Muscle layer of duodenum (tissue), 2 donors: ENCODE results near the gene SORCS2.

ENCODE experiments used
- H3K27ac ChIP-seq: one replicate; pipeline ENCODE4 v1.7.0; 2013; ENCODE audit warnings: mild to moderate bottlenecking, low read length
- H3K27me3 ChIP-seq: one replicate; pipeline ENCODE4 v1.7.0; 2013; ENCODE audit warnings: low read depth, mild to moderate bottlenecking, control low read depth, low read length
- H3K36me3 ChIP-seq, 2 donors: one replicate each; pipeline ENCODE4 v1.7.0; 2013; ENCODE audit warnings: low read length in 2 of 2, control low read depth in 1 of 2, mild to moderate bottlenecking in 1 of 2; ENCODE audit not compliant: insufficient read depth in 2 of 2, control insufficient read depth in 1 of 2
- H3K4me1 ChIP-seq, 2 donors: one replicate each; pipeline ENCODE4 v1.7.0; 2013; ENCODE audit warnings: low read length in 2 of 2, mild to moderate bottlenecking in 2 of 2, control low read depth in 1 of 2, moderate library complexity in 1 of 2; ENCODE audit not compliant: insufficient read depth in 2 of 2, control insufficient read depth in 1 of 2
- H3K4me3 ChIP-seq, 2 donors: one replicate each; pipeline ENCODE4 v1.7.0; 2013; ENCODE audit warnings: low read length in 2 of 2, low read depth in 1 of 2, mild to moderate bottlenecking in 1 of 2
- H3K9me3 ChIP-seq, 2 donors: one replicate each; pipeline ENCODE4 v1.7.0; 2013; ENCODE audit warnings: low read length in 2 of 2, control low read depth in 1 of 2, mild to moderate bottlenecking in 1 of 2; ENCODE audit not compliant: control insufficient read depth in 1 of 2
- donor health status: healthy.

SORCS2 gene

GRCh38 chr4:7424553-7425111 lies 232.3 kb downstream of the SORCS2 start:
- no peaks in the 10 kb centered on the region for H3K27me3 ChIP-seq
- H3K4me3 ChIP-seq = no peak overlapping the region
- H3K27ac ChIP-seq = no peak overlapping the region
- no peaks in the 10 kb centered on the region for H3K4me1 ChIP-seq
- H3K9me3 ChIP-seq = no peaks in the 10 kb centered on the region
- no peaks in the 10 kb centered on the region for H3K36me3 ChIP-seq

DNA sequence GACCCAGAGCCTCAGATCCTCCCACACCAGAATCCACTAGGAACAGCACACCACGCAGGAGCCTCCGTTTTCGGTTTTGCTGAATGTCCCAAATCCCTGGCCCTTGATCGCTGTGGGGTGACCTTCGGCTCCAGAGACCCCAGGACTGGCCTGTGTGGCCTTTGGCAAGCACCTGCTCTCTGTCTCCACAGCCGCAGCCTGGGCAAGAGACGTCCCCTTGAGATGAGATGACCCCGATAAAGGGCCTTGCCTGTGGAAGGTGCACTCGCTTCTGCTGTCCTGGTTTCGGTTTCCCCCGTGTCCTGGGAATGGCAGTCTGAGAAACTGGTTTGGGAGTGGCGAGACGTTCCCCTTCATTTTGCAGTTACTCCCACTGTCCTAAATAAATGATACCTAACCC lies 232.8 kb downstream of the SORCS2 start:
- H3K4me1 ChIP-seq = no peaks in the 10 kb centered on the region
- no peak overlapping the region for H3K27ac ChIP-seq
- H3K27me3 ChIP-seq = no peaks in the 10 kb centered on the region
- H3K9me3 ChIP-seq = no peaks in the 10 kb centered on the region
- H3K4me3 ChIP-seq = no peak overlapping the region
- H3K36me3 ChIP-seq = no peaks in the 10 kb centered on the region

- Histone ChIP-seq H3K4me1 (no peaks in the 10 kb centered on the region), H3K36me3 (no peaks in the 10 kb centered on the region)
Observed at GRCh38 chr4:7425591-7426468, 233.5 kb downstream of the SORCS2 start.

GRCh38 chr4:7426525-7427171 lies 234.3 kb downstream of the SORCS2 start:
- H3K27ac ChIP-seq = no peak overlapping the region
- H3K9me3 ChIP-seq = no peaks in the 10 kb centered on the region
- H3K27me3 ChIP-seq = no peaks in the 10 kb centered on the region
- H3K36me3 ChIP-seq = no peaks in the 10 kb centered on the region
- no peaks in the 10 kb centered on the region for H3K4me1 ChIP-seq
- H3K4me3 ChIP-seq = no peak overlapping the region

More at GRCh38 chr4:7425591-7426468, 233.5 kb downstream of the SORCS2 start:
- no peaks in the 10 kb centered on the region for H3K9me3 ChIP-seq
- no peak overlapping the region for H3K27ac ChIP-seq
- no peak overlapping the region for H3K4me3 ChIP-seq
- no peaks in the 10 kb centered on the region for H3K27me3 ChIP-seq

GRCh38 chr4:7427361-7427760 lies 235.0 kb downstream of the SORCS2 start:
- Histone ChIP-seq H3K9me3 (no peaks in the 10 kb centered on the region), H3K4me1 (no peaks in the 10 kb centered on the region), H3K27ac (no peak overlapping the region), H3K36me3 (no peaks in the 10 kb centered on the region), H3K27me3 (no peaks in the 10 kb centered on the region), H3K4me3 (no peak overlapping the region)

DNA sequence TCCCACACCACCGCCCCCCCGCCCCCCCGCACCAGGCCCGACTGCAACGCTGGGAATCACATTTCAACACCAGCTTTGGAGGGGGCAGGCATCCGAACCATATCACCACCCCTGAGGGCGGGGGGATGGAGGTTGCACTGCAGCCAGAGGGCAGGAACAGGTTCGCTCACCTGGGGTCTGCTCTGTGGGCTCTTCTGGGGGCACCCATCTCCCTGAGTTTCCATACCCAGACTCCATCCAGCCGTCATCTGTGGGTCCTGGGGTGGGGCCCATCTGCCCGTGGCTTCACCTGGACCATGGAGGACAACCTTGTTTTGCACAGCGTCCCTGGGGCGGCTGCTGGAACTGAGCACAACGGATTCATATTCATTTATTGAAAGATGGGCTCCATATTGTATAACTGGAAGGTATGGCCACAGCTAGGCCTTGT lies 235.5 kb downstream of the SORCS2 start:
- no peaks in the 10 kb centered on the region for H3K36me3 ChIP-seq
- H3K27ac ChIP-seq = no peak overlapping the region
- H3K4me1 ChIP-seq = no peaks in the 10 kb centered on the region
- no peak overlapping the region for H3K4me3 ChIP-seq
- no peaks in the 10 kb centered on the region for H3K27me3 ChIP-seq
- H3K9me3 ChIP-seq = no peaks in the 10 kb centered on the region

GRCh38 chr4:7428261-7429068 lies 236.1 kb downstream of the SORCS2 start:
- H3K4me1 ChIP-seq = no peaks in the 10 kb centered on the region
- H3K27me3 ChIP-seq = no peaks in the 10 kb centered on the region
- H3K27ac ChIP-seq = no peak overlapping the region
- H3K4me3 ChIP-seq = no peak overlapping the region
- H3K36me3 ChIP-seq = no peaks in the 10 kb centered on the region
- no peaks in the 10 kb centered on the region for H3K9me3 ChIP-seq

DNA sequence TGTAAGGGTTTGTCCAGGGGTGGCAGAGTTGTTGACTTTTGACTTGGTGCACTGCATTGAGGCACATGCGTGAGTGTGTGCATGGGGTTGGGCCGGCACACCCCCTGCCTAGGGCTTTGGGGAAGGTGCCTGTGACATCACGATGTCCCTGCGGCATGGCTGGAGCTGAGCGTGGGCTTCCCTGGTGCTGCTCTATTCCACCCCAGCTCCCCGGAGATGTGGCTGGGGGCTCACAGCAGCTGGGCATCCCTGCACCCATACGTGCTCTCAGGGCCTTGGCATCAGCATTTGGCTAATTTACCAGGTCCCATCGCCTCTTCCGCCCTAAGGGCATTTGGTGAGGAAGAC lies 236.7 kb downstream of the SORCS2 start:
- Histone ChIP-seq H3K4me1 (no peaks in the 10 kb centered on the region), H3K4me3 (no peak overlapping the region)

DNA sequence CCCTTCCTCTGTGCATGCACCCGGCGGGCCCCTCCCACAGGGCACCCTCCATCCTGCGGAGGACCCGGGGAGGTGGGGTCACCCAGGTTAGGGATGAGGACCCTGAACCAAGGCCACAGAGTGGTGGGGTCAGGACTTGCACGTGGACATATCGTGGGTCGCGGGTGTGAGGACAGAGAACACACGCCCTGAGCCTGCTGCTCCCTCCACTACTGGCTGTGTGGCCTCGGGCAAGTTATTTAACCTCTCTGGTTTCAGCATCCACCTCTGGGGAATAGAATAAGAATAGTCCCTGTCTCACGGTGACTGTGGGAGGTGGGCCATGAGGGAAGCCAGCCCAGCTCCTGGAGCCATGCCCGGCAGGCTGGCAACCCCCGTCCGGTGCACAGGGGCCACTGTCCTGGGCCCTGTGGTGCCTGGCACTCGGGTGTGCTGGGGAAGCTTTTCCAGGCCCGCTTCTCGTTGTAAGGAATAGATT lies 237.3 kb downstream of the SORCS2 start:
- Histone ChIP-seq H3K27ac (no peak overlapping the region), H3K9me3 (no peaks in the 10 kb centered on the region), H3K27me3 (no peaks in the 10 kb centered on the region), H3K36me3 (no peaks in the 10 kb centered on the region), H3K4me3 (no peak overlapping the region), H3K4me1 (no peaks in the 10 kb centered on the region)

More for the DNA sequence above, 236.7 kb downstream of the SORCS2 start:
- H3K36me3 ChIP-seq = no peaks in the 10 kb centered on the region
- H3K9me3 ChIP-seq = no peaks in the 10 kb centered on the region
- H3K27ac ChIP-seq = no peak overlapping the region
- H3K27me3 ChIP-seq = no peaks in the 10 kb centered on the region

- H3K4me3 ChIP-seq = no peak overlapping the region
- no peak overlapping the region for H3K27ac ChIP-seq
- no peaks in the 10 kb centered on the region for H3K36me3 ChIP-seq
- no peaks in the 10 kb centered on the region for H3K4me1 ChIP-seq
- no peaks in the 10 kb centered on the region for H3K27me3 ChIP-seq
- H3K9me3 ChIP-seq = no peaks in the 10 kb centered on the region
Observed at GRCh38 chr4:7430368-7430964, 238.1 kb downstream of the SORCS2 start.
